ENCODE data around the gene GNAI2. TPM values are rescaled to one million over a fixed set of nuclear protein-coding genes. Genes with fewer than 3 reads are reported as not detected.

The GNAI2 gene
- total RNA-seq, 1 experiment from 2014 or later = 185 TPM

GRCh38 chr3:50190936-50191660 lies 44.9 kb upstream of the GNAI2 start, which contains the start of gene GNAT1:
Gene GNAT1 (plus strand): TSS chr3:50191610. CDS start chr3:50191726, 116 bp downstream.
- ATAC-seq = no peak
- no peak within 1 kb of the TSS for H3K27ac Mint-ChIP-seq
- ChIA-PET POLR2A (no interaction called here), CTCF (interaction anchor here (0.7 to 7.2 kb wide), 19 partner anchors 10 to 132 kb away, joined by 3 to 604 read pairs (median 16); partner anchors contain the start of genes GNAI2, HYAL2, SEMA3B and SLC38A3)
- no peak for DNase-seq (ENCODE audit: low spot score)
- H3K9me3 Mint-ChIP-seq = no peaks in the 10 kb centered on the region
- no peaks in the 10 kb centered on the region for H3K36me3 Mint-ChIP-seq
- TF ChIP-seq, protein P1, sequence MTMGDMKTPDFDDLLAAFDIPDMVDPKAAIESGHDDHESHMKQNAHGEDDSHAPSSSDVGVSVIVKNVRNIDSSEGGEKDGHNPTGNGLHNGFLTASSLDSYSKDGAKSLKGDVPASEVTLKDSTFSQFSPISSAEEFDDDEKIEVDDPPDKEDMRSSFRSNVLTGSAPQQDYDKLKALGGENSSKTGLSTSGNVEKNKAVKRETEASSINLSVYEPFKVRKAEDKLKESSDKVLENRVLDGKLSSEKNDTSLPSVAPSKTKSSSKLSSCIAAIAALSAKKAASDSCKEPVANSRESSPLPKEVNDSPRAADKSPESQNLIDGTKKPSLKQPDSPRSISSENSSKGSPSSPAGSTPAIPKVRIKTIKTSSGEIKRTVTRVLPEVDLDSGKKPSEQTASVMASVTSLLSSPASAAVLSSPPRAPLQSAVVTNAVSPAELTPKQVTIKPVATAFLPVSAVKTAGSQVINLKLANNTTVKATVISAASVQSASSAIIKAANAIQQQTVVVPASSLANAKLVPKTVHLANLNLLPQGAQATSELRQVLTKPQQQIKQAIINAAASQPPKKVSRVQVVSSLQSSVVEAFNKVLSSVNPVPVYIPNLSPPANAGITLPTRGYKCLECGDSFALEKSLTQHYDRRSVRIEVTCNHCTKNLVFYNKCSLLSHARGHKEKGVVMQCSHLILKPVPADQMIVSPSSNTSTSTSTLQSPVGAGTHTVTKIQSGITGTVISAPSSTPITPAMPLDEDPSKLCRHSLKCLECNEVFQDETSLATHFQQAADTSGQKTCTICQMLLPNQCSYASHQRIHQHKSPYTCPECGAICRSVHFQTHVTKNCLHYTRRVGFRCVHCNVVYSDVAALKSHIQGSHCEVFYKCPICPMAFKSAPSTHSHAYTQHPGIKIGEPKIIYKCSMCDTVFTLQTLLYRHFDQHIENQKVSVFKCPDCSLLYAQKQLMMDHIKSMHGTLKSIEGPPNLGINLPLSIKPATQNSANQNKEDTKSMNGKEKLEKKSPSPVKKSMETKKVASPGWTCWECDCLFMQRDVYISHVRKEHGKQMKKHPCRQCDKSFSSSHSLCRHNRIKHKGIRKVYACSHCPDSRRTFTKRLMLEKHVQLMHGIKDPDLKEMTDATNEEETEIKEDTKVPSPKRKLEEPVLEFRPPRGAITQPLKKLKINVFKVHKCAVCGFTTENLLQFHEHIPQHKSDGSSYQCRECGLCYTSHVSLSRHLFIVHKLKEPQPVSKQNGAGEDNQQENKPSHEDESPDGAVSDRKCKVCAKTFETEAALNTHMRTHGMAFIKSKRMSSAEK (CRISPR knock-in tag; IDR thresholded peaks at IDR 0.05; ENCODE audit: borderline replicate concordance) = no peak
- TF ChIP-seq IRF1 (CRISPR knock-in tag; IDR thresholded peaks at IDR 0.05) (no peak), TCF7 (CRISPR knock-in tag; IDR thresholded peaks at IDR 0.05; ENCODE audit: low read depth) (no peak), ZNF512 (CRISPR knock-in tag; IDR thresholded peaks at IDR 0.05; ENCODE audit: borderline replicate concordance) (no peak), ZNF416 (CRISPR knock-in tag; IDR thresholded peaks at IDR 0.05) (no peak), E2F4 (CRISPR knock-in tag; IDR thresholded peaks at IDR 0.05; ENCODE audit: borderline replicate concordance, low read depth) (no peak), SOX15 (CRISPR knock-in tag; IDR thresholded peaks at IDR 0.05) (no peak), FOXP1 (CRISPR knock-in tag; IDR thresholded peaks at IDR 0.05; ENCODE audit: borderline replicate concordance) (no peak), CREB1 (CRISPR knock-in tag; IDR thresholded peaks at IDR 0.05) (no peak), FOXJ3 (CRISPR knock-in tag; IDR thresholded peaks at IDR 0.05; ENCODE audit: borderline replicate concordance) (no peak)
- TF ChIP-seq, protein P2, sequence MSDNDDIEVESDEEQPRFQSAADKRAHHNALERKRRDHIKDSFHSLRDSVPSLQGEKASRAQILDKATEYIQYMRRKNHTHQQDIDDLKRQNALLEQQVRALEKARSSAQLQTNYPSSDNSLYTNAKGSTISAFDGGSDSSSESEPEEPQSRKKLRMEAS (CRISPR knock-in tag; IDR thresholded peaks at IDR 0.05) = no peak
- peaks cover 6% of the 10 kb centered on the region for H3K4me1 Mint-ChIP-seq
- no peak within 1 kb of the TSS for H3K4me3 Mint-ChIP-seq
- peaks cover 9% of the 10 kb centered on the region for H3K27me3 Mint-ChIP-seq (ENCODE audit: low read depth)

GRCh38 chr3:50192124-50192523 lies 43.9 kb upstream of the GNAI2 start:
- H3K9me3 Mint-ChIP-seq = no peaks in the 10 kb centered on the region
- no peak overlapping the region for H3K4me3 Mint-ChIP-seq
- H3K4me1 Mint-ChIP-seq = peaks cover 6% of the 10 kb centered on the region
- TF ChIP-seq, protein P1 (CRISPR knock-in tag; IDR thresholded peaks at IDR 0.05; ENCODE audit: borderline replicate concordance) = no peak
- TF ChIP-seq TP53 (CRISPR knock-in tag; IDR thresholded peaks at IDR 0.05) (no peak), TEAD4 (CRISPR knock-in tag; IDR thresholded peaks at IDR 0.05) (no peak), GTF2I (CRISPR knock-in tag; conservative IDR thresholded peaks at IDR 0.05) (no peak)
- peaks cover 9% of the 10 kb centered on the region for H3K27me3 Mint-ChIP-seq (ENCODE audit: low read depth)
- ATAC-seq (no peak), DNase-seq (ENCODE audit: low spot score) (no peak)
- H3K27ac Mint-ChIP-seq = no peak overlapping the region
- ChIA-PET CTCF (interaction anchor here (0.7 to 7.2 kb wide), 30 partner anchors 8 to 136 kb away, joined by 3 to 604 read pairs (median 8); partner anchors contain the start of genes GNAI2, HYAL3, IFRD2 and NAA80), POLR2A (interaction anchor here (1.2 to 1.5 kb wide), 2 partner anchors 33 to 72 kb away, joined by 4 to 5 read pairs; no protein-coding TSS in a partner anchor)
- no peaks in the 10 kb centered on the region for H3K36me3 Mint-ChIP-seq

All from WTC11 (cell line).